Left lung (tissue), 10 donors: Measurements from ENCODE around the gene CPNE1. TPM values are rescaled to one million over a fixed set of nuclear protein-coding genes. Genes with fewer than 3 reads are reported as not detected.

Experiments used
- ATAC-seq: fragments of 200-7000 bp; cut with Tn5 transposase; one replicate; pipeline ENCODE4 v1.9.1; 2020; ENCODE audit warnings: moderate library complexity
- DNase-seq, 4 donors: peaks; one replicate each; pipeline ENCODE4 v3.0.0-alpha.2; 2013 to 2020
- H3K27ac ChIP-seq, 2 donors: fragments of 200-600 bp; sonication (generic) in 1 of 2; one replicate each; pipeline versions ENCODE4 v1.5.0 to v1.8.0; 2020 to 2021
- H3K27me3 ChIP-seq, 2 donors: fragments of 200-600 bp; sonication (generic) in 1 of 2; one replicate each; pipeline versions ENCODE4 v1.5.0 to v1.8.0; 2020 to 2021
- H3K36me3 ChIP-seq, 2 donors: fragments of 200-600 bp; sonication (generic) in 1 of 2; one replicate each; pipeline versions ENCODE4 v1.5.0 to v1.8.0; 2020 to 2021
- H3K4me1 ChIP-seq, 2 donors: fragments of 200-600 bp; one replicate each; pipeline ENCODE4 v1.8.0; 2021
- H3K4me3 ChIP-seq, 2 donors: fragments of 200-600 bp; sonication (generic) in 1 of 2; one replicate each; pipeline versions ENCODE4 v1.5.0 to v1.8.0; 2020 to 2021; ENCODE audit warnings: mild to moderate bottlenecking in 1 of 2
- H3K9me3 ChIP-seq, 2 donors: fragments of 200-600 bp; sonication (generic) in 1 of 2; one replicate each; pipeline versions ENCODE4 v1.5.0 to v1.8.0; 2020 to 2021
- CTCF ChIP-seq, 2 donors: fragments of 200-600 bp; sonication (generic) in 1 of 2; IDR thresholded peaks; one replicate each; pipeline versions ENCODE4 v1.5.0 to v1.8.0; 2021; ENCODE audit warnings: antibody characterized with exemption in 2 of 2
- intact Hi-C, 2 donors: fragments of 100-400 bp; cut with DNase I; formaldehyde crosslinking; loops; one replicate each; pipeline versions ENCODE4 v1.11.2 to v1.14.2; 2022
- polyA plus RNA-seq, 6 donors: library from polyadenylated mRNA; unstranded; fragments of 120-200 nt; gene quantifications; one replicate each; pipeline ENCODE4 v1.2.1, GENCODE V29; 2013; ENCODE audit not compliant: insufficient read length in 6 of 6
- total RNA-seq, 2 donors: library from RNA; stranded (reverse); fragmentation: NEBNext Ultra II Directional; extraction: Animal tissue kit (Norgen Biotek cat#: 25700); gene quantifications; one replicate each; pipeline ENCODE4 v1.2.1, GENCODE V29; 2021
- donor health status: DM: no; HTN: yes; CAD: no.
- donor health status: DM: no; HTN: no; CAD: no.

The CPNE1 gene
- total and polyA plus RNA-seq, 8 donors, result 149 to 272 (median 200) TPM

GRCh38 chr20:35615667-35616464 lies 48.8 kb downstream of the CPNE1 start, which contains the start of gene SPAG4:
Gene SPAG4, plus strand, starts transcription at chr20:35615829. Its CDS starts 175 bp downstream, at chr20:35616004.
- no peak for TF ChIP-seq CTCF (IDR thresholded peaks at IDR 0.05)
- Histone ChIP-seq H3K4me1 (peaks cover 21 to 50% of the 10 kb centered on the region in 2 donors), H3K27me3 (peaks cover 0 to 21% of the 10 kb centered on the region in 2 donors), H3K36me3 (no peaks in the 10 kb centered on the region), H3K4me3 (peak within 1 kb of the TSS; percentile 50 to 52), H3K27ac (peak within 1 kb of the TSS; percentile 84 to 96), H3K9me3 (no peaks in the 10 kb centered on the region)
- ATAC-seq, result peak; percentile 91
- peak; percentile 74 to 100 (median 89) for DNase-seq
- intact Hi-C loops, result no loop called here

GRCh38 chr20:35611482-35611881 lies 53.2 kb downstream of the CPNE1 start:
- Histone ChIP-seq H3K36me3 (no peaks in the 10 kb centered on the region), H3K27me3 (no peaks in the 10 kb centered on the region), H3K9me3 (no peaks in the 10 kb centered on the region), H3K4me3 (no peak overlapping the region), H3K4me1 (peaks cover 5 to 9% of the 10 kb centered on the region in 2 donors), H3K27ac (no peak overlapping the region)
- ATAC-seq (no peak), DNase-seq (no peak)
- intact Hi-C loops, result no loop called here
- TF ChIP-seq CTCF (IDR thresholded peaks at IDR 0.05), result no peak

- peaks cover 5 to 9% of the 10 kb centered on the region in 2 donors for H3K4me1 ChIP-seq
- H3K9me3 ChIP-seq, result no peaks in the 10 kb centered on the region
- no peak for DNase-seq
- no peak for ATAC-seq
- no peak overlapping the region for H3K27ac ChIP-seq
- no peaks in the 10 kb centered on the region for H3K36me3 ChIP-seq
- TF ChIP-seq CTCF (IDR thresholded peaks at IDR 0.05), result no peak
- H3K27me3 ChIP-seq, result no peaks in the 10 kb centered on the region
- intact Hi-C loops, result no loop called here
- H3K4me3 ChIP-seq, result no peak overlapping the region
Observed at GRCh38 chr20:35610833-35611427, 53.8 kb downstream of the CPNE1 start.

- Histone ChIP-seq H3K36me3 (no peaks in the 10 kb centered on the region), H3K27ac (no peak overlapping the region), H3K4me3 (no peak overlapping the region), H3K4me1 (peaks cover 0 to 2% of the 10 kb centered on the region in 2 donors), H3K9me3 (no peaks in the 10 kb centered on the region), H3K27me3 (peaks cover 0 to 3% of the 10 kb centered on the region in 2 donors)
- intact Hi-C loops, result no loop called here
- DNase-seq, result peak in 1 of 4 donors; percentile 8
- ATAC-seq, result no peak
- TF ChIP-seq CTCF (IDR thresholded peaks at IDR 0.05), result no peak
Observed at GRCh38 chr20:35607003-35607735, 57.5 kb downstream of the CPNE1 start.

GRCh38 chr20:35606127-35606526 lies 58.6 kb downstream of the CPNE1 start:
- Histone ChIP-seq H3K9me3 (no peaks in the 10 kb centered on the region), H3K36me3 (no peaks in the 10 kb centered on the region), H3K27ac (no peak overlapping the region), H3K27me3 (peaks cover 4 to 13% of the 10 kb centered on the region in 2 donors), H3K4me3 (no peak overlapping the region), H3K4me1 (peaks cover 4 to 13% of the 10 kb centered on the region in 2 donors)
- ATAC-seq (no peak), DNase-seq (no peak)
- no peak for TF ChIP-seq CTCF (IDR thresholded peaks at IDR 0.05)
- intact Hi-C loops, result no loop called here
